CD4-positive, alpha-beta T cell (primary cell): ENCODE data around the gene ASS1. TPM values are rescaled to one million over a fixed set of nuclear protein-coding genes. Genes with fewer than 3 reads are reported as not detected.

Source experiments
- ATAC-seq: fragments of 200-7000 bp; cut with Tn5 transposase; one replicate; pipeline ENCODE4 v1.10.0; 2022; ENCODE audit warnings: mild to moderate bottlenecking; ENCODE audit not compliant: poor library complexity
- CTCF ChIA-PET: fragments of 350-600 bp; sonication (Branson Sonifier 250); formaldehyde crosslinking; loops from one replicate; lab custom pipeline; 2021; ENCODE audit warnings: antibody characterized with exemption, inconsistent platforms; lab: Charles Lee
- POLR2A ChIA-PET: fragments of 350-600 bp; sonication (Branson Sonifier 250); formaldehyde crosslinking; loops from one replicate; lab custom pipeline; 2021; ENCODE audit warnings: antibody characterized with exemption, inconsistent platforms; lab: Charles Lee
- DNase-seq, 14 experiments: peaks; one replicate each; pipeline ENCODE4 v3.0.0-alpha.2; 2013 to 2020; ENCODE audit warnings: mixed read lengths in 2 of 14
- H3K27ac ChIP-seq, 2 donors: one replicate each; pipeline versions ENCODE4 v1.5.1 to v1.7.0; 2013; ENCODE audit warnings: low read length in 2 of 2, low read depth in 1 of 2, mild to moderate bottlenecking in 1 of 2
- H3K27me3 ChIP-seq, 2 experiments: 1 replicate in 1 of 2; 2 replicates in 1 of 2; pipeline versions ENCODE4 v1.6.1 to v1.7.0; 2013; ENCODE audit warnings: low read length in 2 of 2, control low read depth in 1 of 2, mild to moderate bottlenecking in 1 of 2, moderate library complexity in 1 of 2; ENCODE audit not compliant: insufficient read depth in 2 of 2, control insufficient read depth in 1 of 2
- H3K36me3 ChIP-seq: one replicate; pipeline ENCODE4 v1.6.1; 2013; ENCODE audit warnings: low read length, control low read depth; ENCODE audit not compliant: insufficient read depth
- H3K4me1 ChIP-seq: one replicate; pipeline ENCODE4 v1.6.1; 2013; ENCODE audit warnings: low read length, control low read depth; ENCODE audit not compliant: insufficient read depth
- H3K4me3 ChIP-seq: one replicate; pipeline ENCODE4 v1.5.1; 2013; ENCODE audit warnings: mild to moderate bottlenecking, low read length, moderate library complexity
- H3K9me3 ChIP-seq, 2 experiments: 1 replicate in 1 of 2; 2 replicates in 1 of 2; pipeline versions ENCODE4 v1.6.1 to v1.7.0; 2013; ENCODE audit warnings: low read length in 2 of 2, mild to moderate bottlenecking in 2 of 2, control low read depth in 1 of 2, moderate library complexity in 1 of 2; ENCODE audit not compliant: control insufficient read depth in 1 of 2, insufficient read depth in 1 of 2
- H3K27ac Mint-ChIP-seq: one replicate; pipeline ENCODE4 v1.8.0; 2020; ENCODE audit warnings: mixed read lengths
- H3K27me3 Mint-ChIP-seq: one replicate; pipeline ENCODE4 v1.8.0; 2021; ENCODE audit warnings: mixed read lengths
- H3K36me3 Mint-ChIP-seq: one replicate; pipeline ENCODE4 v1.8.0; 2021; ENCODE audit warnings: low read depth, mixed read lengths
- H3K4me1 Mint-ChIP-seq: one replicate; pipeline ENCODE4 v1.8.0; 2021; ENCODE audit warnings: low read depth, mixed read lengths
- H3K4me3 Mint-ChIP-seq: one replicate; pipeline ENCODE4 v1.8.0; 2020; ENCODE audit warnings: mild to moderate bottlenecking, mixed read lengths
- H3K9me3 Mint-ChIP-seq: one replicate; pipeline ENCODE4 v1.8.0; 2020; ENCODE audit warnings: mixed read lengths
- CTCF ChIP-seq: fragments of 200-600 bp; IDR thresholded peaks from one replicate; pipeline ENCODE4 v1.8.0; 2022; ENCODE audit warnings: antibody characterized with exemption, mild to moderate bottlenecking
- intact Hi-C, 2 experiments: fragments of 100-400 bp; cut with DNase I in 1 of 2; cut with micrococcal nuclease in 1 of 2; formaldehyde crosslinking; loops; one replicate each; pipeline versions ENCODE4 v1.15.1 to v1.9.0; 2023 to 2025; cut with DNase I, micrococcal nuclease
- total RNA-seq, 174 experiments: library from RNA in 2 of 174; stranded (reverse) in 2 of 174; gene quantifications; one replicate each; pipeline ENCODE4 v1.2.3 and lab custom pipeline; 2021 to 2026

Gene ASS1
- total RNA-seq, 2 experiments from 2014 or later = not detected

DNA sequence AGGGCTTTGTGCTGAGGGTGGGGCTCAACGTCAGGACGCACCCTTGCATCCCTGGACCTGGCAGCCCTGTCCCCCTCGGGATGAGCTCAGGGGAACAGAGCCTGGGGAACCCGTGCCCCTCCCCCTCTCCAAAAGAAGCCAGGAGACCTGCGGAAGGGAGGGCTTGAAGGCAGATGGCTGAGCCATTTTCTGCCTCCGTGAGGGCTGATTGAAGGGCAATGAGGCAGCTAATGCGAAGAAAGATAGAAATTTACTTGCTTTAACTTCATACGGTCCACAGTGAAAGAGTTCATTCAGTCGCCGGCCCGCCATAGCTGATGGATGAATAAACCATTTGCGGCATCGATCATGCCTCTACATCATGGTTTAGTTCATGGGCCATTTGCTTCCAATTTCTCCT, 28.8 kb downstream of the ASS1 start:
- H3K27me3 Mint-ChIP-seq = peaks cover 25% of the 10 kb centered on the region
- H3K4me1 Mint-ChIP-seq = no peaks in the 10 kb centered on the region

DNA sequence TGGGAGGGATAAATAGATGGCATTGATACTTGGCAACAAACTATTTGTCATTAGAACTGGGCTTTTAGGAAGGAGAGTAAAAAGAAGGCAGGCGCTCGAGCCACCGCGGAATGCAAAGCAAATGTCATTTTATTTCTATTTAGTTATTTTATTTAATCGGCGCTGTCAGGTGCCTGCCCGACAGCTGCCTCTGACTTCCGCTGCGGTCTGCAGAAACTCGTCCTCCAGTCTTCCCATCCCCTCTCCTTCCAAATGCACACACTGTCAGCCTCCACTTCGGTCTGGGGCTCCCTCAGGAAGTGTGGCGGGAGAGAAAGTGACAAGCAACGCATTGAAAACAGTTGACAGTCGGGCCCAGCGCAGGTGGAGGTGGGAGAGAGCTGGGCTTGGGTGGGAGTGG, 29.3 kb downstream of the ASS1 start:
- H3K4me3 ChIP-seq = no peak overlapping the region
- Mint-ChIP-seq H3K36me3 (no peaks in the 10 kb centered on the region), H3K27ac (no peak overlapping the region), H3K27me3 (peaks cover 20% of the 10 kb centered on the region), H3K4me3 (no peak overlapping the region), H3K4me1 (no peaks in the 10 kb centered on the region), H3K9me3 (no peaks in the 10 kb centered on the region)
- ATAC-seq (no peak), DNase-seq (no peak)
- no peak for TF ChIP-seq CTCF
- H3K9me3 ChIP-seq = peaks cover 0 to 21% of the 10 kb centered on the region in 2 experiments
- CTCF ChIA-PET = no interaction called here
- intact Hi-C loops = no loop called here
- H3K27me3 ChIP-seq = peaks cover 26 to 34% of the 10 kb centered on the region in 2 experiments
- POLR2A ChIA-PET = interaction anchor here (0.5 kb wide), 1 partner anchor 71 kb away, joined by 3 read pairs; no protein-coding TSS in a partner anchor
- H3K4me1 ChIP-seq = no peaks in the 10 kb centered on the region
- H3K36me3 ChIP-seq = no peaks in the 10 kb centered on the region
- H3K27ac ChIP-seq = no peak overlapping the region

More for the DNA sequence above, 28.8 kb downstream of the ASS1 start:
- no peaks in the 10 kb centered on the region for H3K9me3 Mint-ChIP-seq
- no peaks in the 10 kb centered on the region for H3K4me1 ChIP-seq
- H3K4me3 ChIP-seq = no peak overlapping the region
- ChIA-PET CTCF (no interaction called here), POLR2A (no interaction called here)
- H3K27ac Mint-ChIP-seq = no peak overlapping the region
- ATAC-seq (no peak), DNase-seq (no peak)
- H3K9me3 ChIP-seq = peaks cover 0 to 21% of the 10 kb centered on the region in 2 experiments
- H3K4me3 Mint-ChIP-seq = no peak overlapping the region
- TF ChIP-seq CTCF = no peak
- peaks cover 26 to 39% of the 10 kb centered on the region in 2 experiments for H3K27me3 ChIP-seq
- intact Hi-C loops = no loop called here
- no peaks in the 10 kb centered on the region for H3K36me3 Mint-ChIP-seq
- H3K36me3 ChIP-seq = no peaks in the 10 kb centered on the region
- H3K27ac ChIP-seq = no peak overlapping the region

GRCh38 chr9:130476151-130476730, 31.5 kb downstream of the ASS1 start:
- Histone ChIP-seq H3K4me3 (no peak overlapping the region), H3K27me3 (peaks cover 12 to 23% of the 10 kb centered on the region in 2 experiments), H3K36me3 (no peaks in the 10 kb centered on the region), H3K9me3 (peaks cover 0 to 14% of the 10 kb centered on the region in 2 experiments), H3K27ac (no peak overlapping the region), H3K4me1 (no peaks in the 10 kb centered on the region)
- peaks cover 10% of the 10 kb centered on the region for H3K27me3 Mint-ChIP-seq
- TF ChIP-seq CTCF = no peak
- H3K4me3 Mint-ChIP-seq = no peak overlapping the region
- no peak overlapping the region for H3K27ac Mint-ChIP-seq
- H3K9me3 Mint-ChIP-seq = no peaks in the 10 kb centered on the region
- intact Hi-C loops = no loop called here
- no peaks in the 10 kb centered on the region for H3K36me3 Mint-ChIP-seq
- DNase-seq (no peak), ATAC-seq (no peak)
- POLR2A ChIA-PET = interaction anchor here (0.6 kb wide), 1 partner anchor 117 kb away, joined by 3 read pairs; no protein-coding TSS in a partner anchor
- CTCF ChIA-PET = no interaction called here
- H3K4me1 Mint-ChIP-seq = no peaks in the 10 kb centered on the region
